Mesothelial cell of epicardium (in vitro differentiated cells): Measurements from ENCODE around the gene MCIDAS. TPM values are rescaled to one million over a fixed set of nuclear protein-coding genes. Genes with fewer than 3 reads are reported as not detected.

Experiments
- DNase-seq, 2 experiments: peaks; one replicate each; pipeline ENCODE4 v3.0.0; 2021; ENCODE audit warnings: low spot score in 2 of 2; ENCODE audit not compliant: unreplicated experiment in 2 of 2
- H3K27ac Mint-ChIP-seq: 2 replicates; pipeline ENCODE4 v1.8.0; 2021; ENCODE audit warnings: mixed read lengths
- H3K27me3 Mint-ChIP-seq: 2 replicates; pipeline ENCODE4 v1.8.0; 2021; ENCODE audit warnings: low read depth, mixed read lengths
- H3K36me3 Mint-ChIP-seq: 2 replicates; pipeline ENCODE4 v1.8.0; 2021; ENCODE audit warnings: mixed read lengths
- H3K4me1 Mint-ChIP-seq: 2 replicates; pipeline ENCODE4 v1.8.0; 2021; ENCODE audit warnings: mixed read lengths
- H3K4me3 Mint-ChIP-seq: 2 replicates; pipeline ENCODE4 v1.8.0; 2021; ENCODE audit warnings: mild to moderate bottlenecking, moderate library complexity, mixed read lengths
- H3K9me3 Mint-ChIP-seq: 2 replicates; pipeline ENCODE4 v1.8.0; 2021; ENCODE audit warnings: mixed read lengths
- total RNA-seq: library from RNA; stranded (reverse); gene quantifications from 3 replicates; pipeline ENCODE4 v1.2.1, GENCODE V29; 2021
- TF ChIP-seq, protein P1 (sequence below): fragments of 200-600 bp; sonication (generic); IDR thresholded peaks from one replicate; pipeline ENCODE4 v1.5.0; 2021; ENCODE audit warnings: antibody characterized with exemption; ENCODE audit not compliant: unreplicated experiment

The MCIDAS gene
- total RNA-seq, 1 donor from 2014 or later: not detected

DNA sequence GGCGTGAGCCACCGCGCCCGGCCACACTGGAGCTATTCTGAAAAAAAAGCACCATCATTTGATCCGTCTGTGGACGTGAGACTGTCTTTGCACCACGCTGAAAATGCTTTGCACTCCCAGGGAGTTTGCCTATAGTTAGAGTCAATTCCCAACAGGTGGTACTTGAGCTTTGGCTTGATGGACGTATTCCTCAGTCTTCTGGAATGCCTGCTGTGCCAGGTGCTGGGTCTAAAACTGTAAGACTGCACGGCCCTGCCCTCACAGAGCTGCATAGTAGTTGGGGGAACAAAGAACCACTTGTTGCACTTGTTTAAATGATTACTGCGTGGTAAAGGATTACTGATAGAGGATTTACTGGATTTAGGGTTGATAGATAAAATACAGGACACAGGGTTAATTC lies 9.7 kb upstream of the MCIDAS start:
- Mint-ChIP-seq H3K9me3 (no peaks in the 10 kb centered on the region), H3K27me3 (peaks cover 70% of the 10 kb centered on the region), H3K27ac (no peak overlapping the region), H3K4me3 (no peak overlapping the region), H3K36me3 (no peaks in the 10 kb centered on the region), H3K4me1 (peaks cover 30% of the 10 kb centered on the region)
- no peak for DNase-seq
- TF ChIP-seq, protein P1, sequence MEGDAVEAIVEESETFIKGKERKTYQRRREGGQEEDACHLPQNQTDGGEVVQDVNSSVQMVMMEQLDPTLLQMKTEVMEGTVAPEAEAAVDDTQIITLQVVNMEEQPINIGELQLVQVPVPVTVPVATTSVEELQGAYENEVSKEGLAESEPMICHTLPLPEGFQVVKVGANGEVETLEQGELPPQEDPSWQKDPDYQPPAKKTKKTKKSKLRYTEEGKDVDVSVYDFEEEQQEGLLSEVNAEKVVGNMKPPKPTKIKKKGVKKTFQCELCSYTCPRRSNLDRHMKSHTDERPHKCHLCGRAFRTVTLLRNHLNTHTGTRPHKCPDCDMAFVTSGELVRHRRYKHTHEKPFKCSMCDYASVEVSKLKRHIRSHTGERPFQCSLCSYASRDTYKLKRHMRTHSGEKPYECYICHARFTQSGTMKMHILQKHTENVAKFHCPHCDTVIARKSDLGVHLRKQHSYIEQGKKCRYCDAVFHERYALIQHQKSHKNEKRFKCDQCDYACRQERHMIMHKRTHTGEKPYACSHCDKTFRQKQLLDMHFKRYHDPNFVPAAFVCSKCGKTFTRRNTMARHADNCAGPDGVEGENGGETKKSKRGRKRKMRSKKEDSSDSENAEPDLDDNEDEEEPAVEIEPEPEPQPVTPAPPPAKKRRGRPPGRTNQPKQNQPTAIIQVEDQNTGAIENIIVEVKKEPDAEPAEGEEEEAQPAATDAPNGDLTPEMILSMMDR: no peak

DNA sequence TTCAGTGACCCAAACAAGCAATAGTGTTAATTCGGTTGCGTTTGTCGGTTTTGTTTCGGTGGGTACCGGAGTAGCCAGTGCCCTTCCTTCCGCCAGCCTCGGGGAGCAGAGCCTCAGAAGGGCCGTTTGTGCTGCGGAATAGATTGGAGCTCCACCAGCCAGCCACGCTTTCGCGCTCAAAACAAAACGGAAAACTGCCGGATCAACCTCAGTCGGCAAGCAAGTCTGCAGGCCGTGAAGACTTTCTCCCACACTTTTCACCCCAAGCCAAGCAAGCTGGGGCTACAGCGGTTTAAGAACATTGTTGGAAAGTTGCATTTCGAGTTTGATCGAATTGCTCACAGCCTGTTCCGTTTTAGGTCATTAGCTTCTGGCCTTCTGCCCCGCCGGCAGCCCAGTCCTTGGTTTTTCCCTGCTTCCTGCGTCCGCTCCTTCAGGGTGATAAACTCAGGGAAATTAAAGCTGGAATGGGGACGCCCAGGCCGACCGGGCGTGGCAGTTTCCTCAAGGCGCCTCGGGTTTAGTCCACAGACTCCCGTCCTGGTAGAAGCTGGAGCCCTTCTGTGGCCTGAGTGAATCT lies 7.1 kb upstream of the MCIDAS start:
- Mint-ChIP-seq H3K9me3 (no peaks in the 10 kb centered on the region), H3K4me3 (peak overlapping the region; percentile 75), H3K36me3 (no peaks in the 10 kb centered on the region), H3K27me3 (peaks cover 82% of the 10 kb centered on the region), H3K4me1 (peaks cover 28% of the 10 kb centered on the region), H3K27ac (peak overlapping the region; percentile 39)
- TF ChIP-seq, protein P1: no peak
- DNase-seq: no peak

DNA sequence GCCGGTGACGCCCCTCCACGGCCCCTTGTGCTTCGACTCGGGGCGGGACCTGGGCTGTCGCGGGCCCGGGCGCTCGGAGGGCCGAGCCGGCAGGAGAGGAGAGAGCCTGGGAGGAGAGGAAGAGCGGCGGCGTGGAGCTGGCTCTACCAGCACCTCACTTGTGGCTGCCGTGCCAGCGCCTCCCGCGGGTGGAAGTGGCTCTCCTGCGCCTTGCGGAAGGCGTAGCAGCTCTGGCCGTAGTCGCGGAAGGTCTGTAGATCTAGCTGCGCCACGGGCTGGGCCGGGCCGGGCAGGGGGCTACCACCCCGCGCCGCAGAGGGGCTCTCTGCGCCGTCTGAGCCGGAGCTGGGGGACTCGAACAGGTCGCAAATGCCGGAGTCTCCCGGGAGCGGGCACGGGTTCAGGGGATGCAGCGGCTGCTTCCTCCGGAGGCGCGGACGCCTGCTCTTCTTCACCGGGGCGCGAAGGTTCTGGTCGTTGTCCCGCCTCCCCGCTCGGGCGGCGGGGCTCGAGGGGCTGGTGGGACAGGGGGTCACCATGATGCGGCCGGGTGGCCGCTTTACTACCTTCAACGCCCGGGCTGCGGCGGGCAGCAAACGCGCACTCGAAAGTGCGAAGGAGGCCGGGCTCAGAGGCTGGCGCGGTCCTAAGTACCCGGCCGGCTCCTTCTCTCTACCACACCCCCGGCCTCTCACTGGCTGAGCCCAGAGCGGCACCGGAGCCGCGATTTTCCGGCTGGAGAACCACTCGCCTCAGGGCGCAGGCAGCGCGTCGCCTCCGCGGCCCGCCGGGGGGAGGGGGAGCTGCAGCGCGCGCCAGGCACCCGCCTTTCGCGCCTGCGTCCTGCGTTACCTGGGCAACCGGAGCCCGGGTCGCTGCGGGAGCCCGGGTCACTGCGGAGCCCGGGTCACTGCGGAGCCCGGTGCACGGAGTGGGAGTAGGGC lies 6.1 kb upstream of the MCIDAS start, which contains the start of gene CCNO:
Gene CCNO, minus strand, starts transcription at position 624 of the 944 bp plus-strand sequence. Its CDS starts 85 bp downstream, at position 539.
- TF ChIP-seq, protein P1: no peak
- peak; percentile 42 to 71 for DNase-seq
- H3K4me3 Mint-ChIP-seq: peak within 1 kb of the TSS; percentile 78
- peaks cover 85% of the 10 kb centered on the region for H3K27me3 Mint-ChIP-seq
- H3K4me1 Mint-ChIP-seq: peaks cover 28% of the 10 kb centered on the region
- H3K9me3 Mint-ChIP-seq: no peaks in the 10 kb centered on the region
- no peaks in the 10 kb centered on the region for H3K36me3 Mint-ChIP-seq
- H3K27ac Mint-ChIP-seq: peak within 1 kb of the TSS; percentile 39

DNA sequence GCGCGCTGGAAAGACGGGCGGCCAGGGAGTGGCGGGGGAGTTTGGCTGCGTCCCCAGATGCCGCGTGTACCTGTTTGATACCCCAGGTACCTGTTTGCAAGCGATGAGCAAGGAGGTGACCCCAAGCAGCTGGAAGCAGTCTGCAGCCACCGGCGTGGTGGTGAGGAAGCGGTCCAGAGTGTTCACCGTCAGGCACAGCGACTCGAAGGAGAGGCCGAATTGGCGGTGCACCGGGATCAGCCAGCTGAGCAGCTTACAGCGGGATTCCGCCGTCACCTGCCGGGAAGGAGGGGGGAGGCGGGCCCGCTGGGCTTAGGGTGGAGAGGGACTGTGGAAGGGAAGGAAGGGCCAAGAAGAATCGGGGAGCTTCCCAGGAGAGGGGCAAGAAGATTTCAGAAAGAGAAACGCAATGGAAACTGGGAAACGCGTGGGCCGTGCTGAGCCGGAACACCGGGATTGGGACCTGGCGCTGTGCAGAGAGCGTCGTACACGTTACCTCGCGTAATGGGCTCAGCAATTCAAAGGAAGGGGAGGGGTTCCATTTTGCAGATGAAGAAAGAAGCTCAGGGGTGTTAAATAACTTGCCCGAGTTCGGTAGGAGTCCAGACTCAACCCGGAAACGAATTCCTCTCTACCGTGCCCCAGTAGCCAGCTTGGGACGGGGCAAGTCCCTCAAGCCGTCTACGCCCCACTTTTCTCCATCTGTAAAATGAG lies 5.3 kb upstream of the MCIDAS start:
- Mint-ChIP-seq H3K36me3 (no peaks in the 10 kb centered on the region), H3K4me3 (peak overlapping the region; percentile 78), H3K4me1 (peaks cover 33% of the 10 kb centered on the region), H3K9me3 (no peaks in the 10 kb centered on the region), H3K27me3 (peaks cover 89% of the 10 kb centered on the region), H3K27ac (no peak overlapping the region)
- no peak for DNase-seq
- TF ChIP-seq, protein P1: no peak

DNA sequence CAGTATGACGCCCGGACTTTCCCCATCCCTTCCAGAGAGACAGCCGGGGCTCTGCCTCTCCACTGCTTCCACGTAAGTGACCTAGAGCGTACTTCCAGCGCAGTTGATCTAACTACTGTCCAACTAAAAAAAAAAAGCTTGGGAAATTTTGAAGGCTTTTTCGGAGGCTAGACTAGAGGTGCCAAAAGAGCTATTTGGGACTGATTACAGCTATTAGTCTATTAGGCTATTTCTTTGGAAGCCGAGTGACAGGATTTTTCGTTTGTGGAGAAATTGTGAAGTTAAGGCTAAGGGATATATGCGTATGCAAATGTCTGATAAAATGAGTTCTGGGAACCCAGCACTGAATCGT lies 4.8 kb upstream of the MCIDAS start:
- no peak for DNase-seq
- TF ChIP-seq, protein P1: no peak
- no peaks in the 10 kb centered on the region for H3K36me3 Mint-ChIP-seq
- peaks cover 34% of the 10 kb centered on the region for H3K4me1 Mint-ChIP-seq
- H3K27me3 Mint-ChIP-seq: peaks cover 89% of the 10 kb centered on the region
- no peak overlapping the region for H3K27ac Mint-ChIP-seq
- no peaks in the 10 kb centered on the region for H3K9me3 Mint-ChIP-seq
- H3K4me3 Mint-ChIP-seq: peak overlapping the region; percentile 78
